ENCODE results near the gene IRS2. TPM values are rescaled to one million over a fixed set of nuclear protein-coding genes. Genes with fewer than 3 reads are reported as not detected.

Gene IRS2
- total RNA-seq, 1 donor, result 19.0 TPM

- no peak for DNase-seq (ENCODE audit: low read depth)
- TF ChIP-seq CTCF (IDR thresholded peaks at IDR 0.05; ENCODE audit: insufficient read depth, low read depth, low read length), result no peak
- no peak overlapping the region for H3K4me3 ChIP-seq (ENCODE audit: low read depth, low read length)
Measured at GRCh38 chr13:109713681-109714080, 72.7 kb downstream of the IRS2 start.

GRCh38 chr13:109712124-109712722, 74.2 kb downstream of the IRS2 start:
- H3K4me3 ChIP-seq (ENCODE audit: low read depth, low read length), result no peak overlapping the region
- no peak for DNase-seq (ENCODE audit: low read depth)
- TF ChIP-seq CTCF (IDR thresholded peaks at IDR 0.05; ENCODE audit: insufficient read depth, low read depth, low read length), result no peak

- TF ChIP-seq CTCF (IDR thresholded peaks at IDR 0.05; ENCODE audit: insufficient read depth, low read depth, low read length), result no peak
- no peak for DNase-seq (ENCODE audit: low read depth)
- no peak overlapping the region for H3K4me3 ChIP-seq (ENCODE audit: low read depth, low read length)
Measured at GRCh38 chr13:109707742-109708617, 78.4 kb downstream of the IRS2 start.

GRCh38 chr13:109707044-109707741, 79.2 kb downstream of the IRS2 start:
- TF ChIP-seq CTCF (IDR thresholded peaks at IDR 0.05; ENCODE audit: insufficient read depth, low read depth, low read length), result no peak
- no peak overlapping the region for H3K4me3 ChIP-seq (ENCODE audit: low read depth, low read length)
- no peak for DNase-seq (ENCODE audit: low read depth)

GRCh38 chr13:109706015-109706715, 80.2 kb downstream of the IRS2 start:
- no peak overlapping the region for H3K4me3 ChIP-seq (ENCODE audit: low read depth, low read length)
- DNase-seq (ENCODE audit: low read depth), result no peak
- no peak for TF ChIP-seq CTCF (IDR thresholded peaks at IDR 0.05; ENCODE audit: insufficient read depth, low read depth, low read length)
